Breast epithelium (tissue), 3 donors: ENCODE results near the gene FADS6.

Experiments used
- POLR2A ChIP-seq: fragments of 450-650 bp; IDR thresholded peaks from one replicate; pipeline ENCODE4 v1.6.1; 2016; ENCODE audit warnings: antibody characterized with exemption, mild to moderate bottlenecking, moderate library complexity
- TF ChIP-seq, protein P1 (sequence below), 3 donors: fragments of 450-650 bp; IDR thresholded peaks; one replicate each; pipeline ENCODE4 v1.5.1; 2016 to 2017; ENCODE audit warnings: antibody characterized with exemption in 3 of 3, mild to moderate bottlenecking in 3 of 3, moderate library complexity in 3 of 3

GRCh38 chr17:74854792-74855191, 38.6 kb downstream of the FADS6 start:
- TF ChIP-seq, protein P1, sequence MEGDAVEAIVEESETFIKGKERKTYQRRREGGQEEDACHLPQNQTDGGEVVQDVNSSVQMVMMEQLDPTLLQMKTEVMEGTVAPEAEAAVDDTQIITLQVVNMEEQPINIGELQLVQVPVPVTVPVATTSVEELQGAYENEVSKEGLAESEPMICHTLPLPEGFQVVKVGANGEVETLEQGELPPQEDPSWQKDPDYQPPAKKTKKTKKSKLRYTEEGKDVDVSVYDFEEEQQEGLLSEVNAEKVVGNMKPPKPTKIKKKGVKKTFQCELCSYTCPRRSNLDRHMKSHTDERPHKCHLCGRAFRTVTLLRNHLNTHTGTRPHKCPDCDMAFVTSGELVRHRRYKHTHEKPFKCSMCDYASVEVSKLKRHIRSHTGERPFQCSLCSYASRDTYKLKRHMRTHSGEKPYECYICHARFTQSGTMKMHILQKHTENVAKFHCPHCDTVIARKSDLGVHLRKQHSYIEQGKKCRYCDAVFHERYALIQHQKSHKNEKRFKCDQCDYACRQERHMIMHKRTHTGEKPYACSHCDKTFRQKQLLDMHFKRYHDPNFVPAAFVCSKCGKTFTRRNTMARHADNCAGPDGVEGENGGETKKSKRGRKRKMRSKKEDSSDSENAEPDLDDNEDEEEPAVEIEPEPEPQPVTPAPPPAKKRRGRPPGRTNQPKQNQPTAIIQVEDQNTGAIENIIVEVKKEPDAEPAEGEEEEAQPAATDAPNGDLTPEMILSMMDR (IDR thresholded peaks at IDR 0.05) = no peak
- TF ChIP-seq POLR2A = no peak
